Adrenal gland (tissue), 12 donors: ENCODE measurements around the gene VSTM2B. TPM values are rescaled to one million over a fixed set of nuclear protein-coding genes. Genes with fewer than 3 reads are reported as not detected.

Experiments
- DNase-seq, 7 donors: peaks; one replicate each; pipeline ENCODE4 v3.0.0-alpha.2; 2019 to 2020
- H3K27ac ChIP-seq, 5 donors: fragments of 200-600 bp; sonication (generic) in 4 of 5; 1 replicate in 3 of 5; 2 replicates in 2 of 5; pipeline versions ENCODE4 v1.5.1 to v1.8.0; 2016 to 2020; ENCODE audit warnings: mild to moderate bottlenecking in 1 of 5
- H3K27me3 ChIP-seq: fragments of 200-600 bp; 2 replicates; pipeline ENCODE4 v1.8.0; 2021
- H3K36me3 ChIP-seq, 2 donors: fragments of 200-600 bp; replicated peaks in 1 of 2; 1 replicate in 1 of 2; 2 replicates in 1 of 2; pipeline versions ENCODE4 v1.5.1 to v1.8.0; 2018 to 2022
- H3K4me1 ChIP-seq, 2 donors: fragments of 200-600 bp; replicated peaks in 1 of 2; 1 replicate in 1 of 2; 2 replicates in 1 of 2; pipeline versions ENCODE4 v1.5.1 to v1.8.0; 2018 to 2021
- H3K4me3 ChIP-seq, 4 donors: fragments of 200-600 bp; sonication (generic) in 3 of 4; one replicate each; pipeline ENCODE4 v1.5.1; 2016 to 2018
- H3K9me3 ChIP-seq, 3 donors: fragments of 200-600 bp; sonication (generic) in 1 of 3; replicated peaks in 1 of 3; 1 replicate in 2 of 3; 2 replicates in 1 of 3; pipeline versions ENCODE4 v1.5.1 to v1.8.0; 2016 to 2021
- CTCF ChIP-seq, 6 experiments: fragments of 450-650 bp in 4 of 6; fragments of 200-600 bp in 2 of 6; sonication (generic) in 1 of 6; IDR thresholded peaks; 1 replicate in 5 of 6; 2 replicates in 1 of 6; pipeline versions ENCODE4 v1.5.1 to v1.8.0; 2016 to 2021; ENCODE audit warnings: antibody characterized with exemption in 6 of 6, mild to moderate bottlenecking in 2 of 6, moderate library complexity in 1 of 6
- POLR2A ChIP-seq, 2 donors: fragments of 450-650 bp; IDR thresholded peaks; one replicate each; pipeline ENCODE4 v1.6.1; 2017; ENCODE audit warnings: antibody characterized with exemption in 2 of 2, mild to moderate bottlenecking in 2 of 2, moderate library complexity in 1 of 2
- WGBS, 4 donors: extraction: QIAGEN DNeasy Blood & Tissue Kit in 2 of 4; methylation state at CpG; one replicate each; pipeline versions ENCODE4 v1.1.5 to v1.1.7; 2013 to 2017; 5-methylcytosine and 5-hydroxymethylcytosine counted together
- intact Hi-C, 2 donors: fragments of 100-400 bp; cut with DNase I; formaldehyde crosslinking; loops; one replicate each; pipeline versions ENCODE4 v1.14.1 to v1.15.0; 2022 to 2023
- polyA plus RNA-seq, 3 donors: library from polyadenylated mRNA; stranded (reverse); fragments of 200-250 nt in 2 of 3; fragments of 350-450 nt in 1 of 3; fragmentation: Illumina TruSeq in 1 of 3; extraction: RNeasy Lipid Tissue Mini Kit (QIAGEN cat#74804) in 1 of 3; gene quantifications; one replicate each; pipeline ENCODE4 v1.2.3, GENCODE V29; 2013 to 2014
- total RNA-seq, 9 donors: library from RNA; depleted of rRNA in 4 of 9; stranded (reverse); fragments of >200 nt in 4 of 9; fragments of 120-200 nt in 1 of 9; fragmentation: NEBNext Ultra II Directional in 1 of 9; extraction: Animal tissue kit (Norgen Biotek cat#: 25700) in 1 of 9; gene quantifications; one replicate each; pipeline versions ENCODE4 v1.1.0 to v1.2.4, GENCODE V29; 2013 to 2023
- donor health status: healthy with polysubstance abuse.
- donor health status: Bipolar disorder and iron deficiency.
- donor health status: DM: yes; HTN: yes; CAD: no.
- donor health status: DM: no; HTN: no; CAD: no.
- donor health status: DM: no; HTN: no; CAD: no.
- donor health status: DM: yes; HTN: yes; CAD: no.

The VSTM2B gene
- total and polyA plus RNA-seq, 12 donors: 0.09 to 1.3 (median 0.64) TPM; not detected in 8

GRCh38 chr19:29548483-29549085 lies 22.8 kb downstream of the VSTM2B start:
- intact Hi-C loops: no loop called here
- WGBS, 4 donors: 63 to 72% (median 72%) methylated on average over 7 to 9 of the region's 9 CpGs
- DNase-seq: no peak
- Histone ChIP-seq H3K9me3 (no peaks in the 10 kb centered on the region), H3K27ac (no peak overlapping the region), H3K36me3 (no peaks in the 10 kb centered on the region), H3K27me3 (no peaks in the 10 kb centered on the region), H3K4me3 (no peak overlapping the region), H3K4me1 (no peaks in the 10 kb centered on the region)
- TF ChIP-seq POLR2A (IDR thresholded peaks at IDR 0.05) (no peak), CTCF (IDR thresholded peaks at IDR 0.05) (no peak)

- Histone ChIP-seq H3K27ac (no peak overlapping the region), H3K4me1 (no peaks in the 10 kb centered on the region), H3K27me3 (no peaks in the 10 kb centered on the region), H3K36me3 (no peaks in the 10 kb centered on the region), H3K4me3 (no peak overlapping the region), H3K9me3 (no peaks in the 10 kb centered on the region)
- DNase-seq: no peak
- intact Hi-C loops: no loop called here
- WGBS, 4 donors: 50 to 91% (median 71%) methylated on average over 1 to 9 of the region's 9 CpGs
- TF ChIP-seq CTCF (IDR thresholded peaks at IDR 0.05) (no peak), POLR2A (IDR thresholded peaks at IDR 0.05) (no peak)
Observed at GRCh38 chr19:29549105-29550070, 23.6 kb downstream of the VSTM2B start.

- no peak for DNase-seq
- Histone ChIP-seq H3K4me3 (no peak overlapping the region), H3K27ac (no peak overlapping the region), H3K9me3 (no peaks in the 10 kb centered on the region), H3K27me3 (no peaks in the 10 kb centered on the region), H3K36me3 (no peaks in the 10 kb centered on the region), H3K4me1 (no peaks in the 10 kb centered on the region)
- WGBS, 4 donors: 62 to 71% (median 66%) methylated on average over 2 to 5 of the region's 5 CpGs
- intact Hi-C loops: no loop called here
- TF ChIP-seq POLR2A (IDR thresholded peaks at IDR 0.05): no peak
- no peak for TF ChIP-seq CTCF (IDR thresholded peaks at IDR 0.05)
Observed at GRCh38 chr19:29550896-29551295, 25.1 kb downstream of the VSTM2B start.

GRCh38 chr19:29551774-29552173 lies 26.0 kb downstream of the VSTM2B start:
- DNase-seq: no peak
- TF ChIP-seq POLR2A (IDR thresholded peaks at IDR 0.05) (no peak), CTCF (IDR thresholded peaks at IDR 0.05) (no peak)
- H3K27ac ChIP-seq: no peak overlapping the region
- no peak overlapping the region for H3K4me3 ChIP-seq
- H3K27me3 ChIP-seq: no peaks in the 10 kb centered on the region
- H3K4me1 ChIP-seq: no peaks in the 10 kb centered on the region
- H3K9me3 ChIP-seq: no peaks in the 10 kb centered on the region
- WGBS, 4 donors: 65 to 78% (median 77%) methylated on average over 3 of the region's 3 CpGs
- H3K36me3 ChIP-seq: no peaks in the 10 kb centered on the region
- intact Hi-C loops: no loop called here
